ENCODE data around the gene SCGB1A1. TPM values are rescaled to one million over a fixed set of nuclear protein-coding genes. Genes with fewer than 3 reads are reported as not detected.

Gene SCGB1A1
- polyA plus RNA-seq, 3 donors, result 0.54 to 0.82 TPM; not detected in 1

- no peak overlapping the region for H3K27ac ChIP-seq (ENCODE audit: low read depth, low read length)
- 73 to 80% (median 77%) methylated on average over 15 of the region's 15 CpGs for WGBS, 3 donors
Observed at GRCh38 chr11:62461740-62462507, 43.1 kb downstream of the SCGB1A1 start.

- H3K27ac ChIP-seq (ENCODE audit: low read depth, low read length), result no peak overlapping the region
- 73 to 93% (median 91%) methylated on average over 9 of the region's 9 CpGs for WGBS, 3 donors
Observed at GRCh38 chr11:62462508-62462892, 43.7 kb downstream of the SCGB1A1 start.

- 76 to 86% (median 82%) methylated on average over 6 of the region's 6 CpGs for WGBS, 3 donors
Observed at GRCh38 chr11:62463121-62463542, 44.3 kb downstream of the SCGB1A1 start.

GRCh38 chr11:62464655-62465054 is 45.8 kb downstream of the SCGB1A1 start:
- H3K27ac ChIP-seq (ENCODE audit: low read depth, low read length), result no peak overlapping the region
- WGBS, 3 donors, result 53 to 81% (median 65%) methylated on average over 7 of the region's 7 CpGs

More at GRCh38 chr11:62463121-62463542, 44.3 kb downstream of the SCGB1A1 start:
- no peak overlapping the region for H3K27ac ChIP-seq (ENCODE audit: low read depth, low read length)

- WGBS, 3 donors, result 71 to 88% (median 84%) methylated on average over 2 of the region's 2 CpGs
- no peak overlapping the region for H3K27ac ChIP-seq (ENCODE audit: low read depth, low read length)
Observed at GRCh38 chr11:62466444-62466843, 47.6 kb downstream of the SCGB1A1 start.

- 67 to 84% (median 68%) methylated on average over 2 of the region's 2 CpGs for WGBS, 3 donors
- H3K27ac ChIP-seq (ENCODE audit: low read depth, low read length), result no peak overlapping the region
Observed at GRCh38 chr11:62468577-62468976, 49.7 kb downstream of the SCGB1A1 start.

DNA sequence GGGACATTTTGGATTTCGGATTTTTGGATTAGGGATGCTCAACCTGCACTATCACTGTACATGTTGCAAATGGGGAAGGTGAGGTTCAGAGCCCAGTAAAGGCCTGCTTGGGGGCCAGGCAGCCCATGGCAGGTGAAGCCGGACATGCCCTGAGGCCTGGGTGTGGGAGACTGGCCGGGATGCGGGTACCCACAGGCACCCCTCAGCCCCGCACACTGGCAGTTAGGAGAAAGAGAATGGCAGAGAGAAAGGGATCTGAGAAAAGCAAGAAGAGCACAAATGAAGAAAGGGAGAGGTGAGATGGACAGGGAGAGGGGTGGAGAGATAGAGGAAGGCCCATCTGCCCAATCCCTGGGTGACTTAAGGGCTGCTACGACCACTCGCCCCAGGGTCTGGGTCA is 52.8 kb downstream of the SCGB1A1 start:
- H3K27ac ChIP-seq (ENCODE audit: low read depth, low read length), result no peak overlapping the region
- WGBS, 3 donors, result 95 to 98% (median 96%) methylated on average over 7 of the region's 7 CpGs

DNA sequence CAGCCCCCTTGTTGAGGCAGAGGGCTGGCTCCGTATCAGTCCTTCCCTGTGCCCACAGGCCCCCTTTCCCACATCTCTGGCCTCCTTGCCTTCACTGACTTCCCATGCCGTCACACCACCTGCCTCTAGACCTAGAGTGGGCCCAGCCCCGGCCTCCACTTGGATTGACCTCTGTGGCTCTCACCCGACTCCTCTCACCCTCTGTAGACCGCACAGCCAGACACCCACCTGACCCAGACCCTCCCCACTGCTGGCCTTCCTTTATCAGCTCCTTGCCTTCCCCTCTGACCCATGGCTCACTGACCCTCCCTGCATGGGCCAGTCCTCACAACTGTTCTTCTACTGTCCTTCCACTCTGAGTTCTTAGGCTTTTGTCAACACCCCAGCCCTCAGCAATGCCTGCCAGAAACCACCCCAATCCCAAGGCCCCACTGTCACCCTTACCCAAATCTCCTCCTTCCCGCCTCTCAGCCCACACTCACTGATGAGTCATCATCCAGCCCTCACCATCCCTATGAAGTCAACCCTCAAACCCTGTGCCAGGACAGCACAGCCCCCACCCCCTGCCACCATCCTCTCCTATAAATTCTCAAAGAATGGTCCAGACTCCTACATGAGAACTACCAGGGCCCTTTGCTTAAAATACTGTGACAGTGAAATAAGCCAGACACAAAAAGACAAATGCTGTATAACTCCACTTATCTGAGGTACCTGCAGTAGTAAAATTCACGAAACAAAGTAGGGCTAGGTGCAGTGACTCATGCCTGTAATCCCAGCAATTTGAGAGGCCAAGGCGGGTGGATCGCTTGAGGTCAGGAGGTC is 53.4 kb downstream of the SCGB1A1 start:
- 75 to 79% (median 76%) methylated on average over 9 of the region's 9 CpGs for WGBS, 3 donors
- H3K27ac ChIP-seq (ENCODE audit: low read depth, low read length), result no peak overlapping the region

Other genes starting within 250 kb of the SCGB1A1 start
- not detected for gene SCGB1D1, start 228.8 kb upstream of the SCGB1A1 start, polyA plus RNA-seq
- 1 to 10 TPM in 2 of 3 donors, not detected in 1; 2.6 to 9.8 TPM for gene SCGB2A1, start 210.4 kb upstream of the SCGB1A1 start, polyA plus RNA-seq
- gene SCGB1D2, start 176.8 kb upstream of the SCGB1A1 start, polyA plus RNA-seq, result 1 to 10 TPM in 1 of 3 donors, not detected in 2; 1.4 TPM
- under 1 TPM in 1 of 3 donors, not detected in 2; 0.22 TPM for gene SCGB2A2, start 148.9 kb upstream of the SCGB1A1 start, polyA plus RNA-seq
- gene SCGB1D4, start 120.0 kb upstream of the SCGB1A1 start, polyA plus RNA-seq, result not detected
- 10 to 100 TPM in 1 of 3 donors, 1 to 10 TPM in 2; 6.9 to 14.4 (median 9.0) TPM for gene ASRGL1, start 81.6 kb upstream of the SCGB1A1 start, polyA plus RNA-seq
- gene AHNAK, start 127.8 kb downstream of the SCGB1A1 start, polyA plus RNA-seq, result 100 to 1,000 TPM in 2 of 3 donors, 10 to 100 TPM in 1; 27.1 to 199 (median 193) TPM
- gene EEF1G, start 154.9 kb downstream of the SCGB1A1 start, polyA plus RNA-seq, result 1,000 to 10,000 TPM; 1,025 to 2,248 (median 1,633) TPM
- 10 to 100 TPM; 15.8 to 16.2 (median 15.9) TPM for gene TUT1, start 172.5 kb downstream of the SCGB1A1 start, polyA plus RNA-seq
- 10 to 100 TPM; 17.3 to 72.4 (median 48.1) TPM for gene MTA2, start 182.8 kb downstream of the SCGB1A1 start, polyA plus RNA-seq
- gene EML3, start 193.7 kb downstream of the SCGB1A1 start, polyA plus RNA-seq, result 100 to 1,000 TPM in 1 of 3 donors, 10 to 100 TPM in 2; 23.6 to 103 (median 79.4) TPM
- 10 to 100 TPM in 2 of 3 donors, 1 to 10 TPM in 1; 3.6 to 25.6 (median 21.1) TPM for gene ROM1, start 194.2 kb downstream of the SCGB1A1 start, polyA plus RNA-seq
- gene B3GAT3, start 203.0 kb downstream of the SCGB1A1 start, polyA plus RNA-seq, result 10 to 100 TPM; 25.0 to 42.7 (median 39.8) TPM
- gene GANAB, start 227.6 kb downstream of the SCGB1A1 start, polyA plus RNA-seq, result 100 to 1,000 TPM in 1 of 3 donors, 10 to 100 TPM in 2; 61.7 to 122 (median 86.9) TPM
- 10 to 100 TPM in 1 of 3 donors, 1 to 10 TPM in 2; 6.6 to 12.2 (median 7.8) TPM for gene INTS5, start 234.3 kb downstream of the SCGB1A1 start, polyA plus RNA-seq
- 10 to 100 TPM; 46.5 to 78.3 (median 72.4) TPM for gene C11orf98, start 246.2 kb downstream of the SCGB1A1 start, polyA plus RNA-seq
- 10 to 100 TPM in 2 of 3 donors, 1 to 10 TPM in 1; 9.7 to 18.6 (median 11.6) TPM for gene CSKMT, start 246.3 kb downstream of the SCGB1A1 start, polyA plus RNA-seq

All from adipose tissue (tissue), 3 donors.